SH-SY5Y (cell line): ENCODE measurements around the gene ADAMTS2.

Experiments
- GATA2 ChIP-seq: IDR thresholded peaks from 2 replicates; pipeline ENCODE4 v1.6.1; 2011; ENCODE audit warnings: mild to moderate bottlenecking, low read depth, low read length
- GATA3 ChIP-seq: IDR thresholded peaks from 2 replicates; pipeline ENCODE4 v1.6.1; 2011; ENCODE audit warnings: low read depth, mild to moderate bottlenecking, low read length, moderate library complexity

DNA sequence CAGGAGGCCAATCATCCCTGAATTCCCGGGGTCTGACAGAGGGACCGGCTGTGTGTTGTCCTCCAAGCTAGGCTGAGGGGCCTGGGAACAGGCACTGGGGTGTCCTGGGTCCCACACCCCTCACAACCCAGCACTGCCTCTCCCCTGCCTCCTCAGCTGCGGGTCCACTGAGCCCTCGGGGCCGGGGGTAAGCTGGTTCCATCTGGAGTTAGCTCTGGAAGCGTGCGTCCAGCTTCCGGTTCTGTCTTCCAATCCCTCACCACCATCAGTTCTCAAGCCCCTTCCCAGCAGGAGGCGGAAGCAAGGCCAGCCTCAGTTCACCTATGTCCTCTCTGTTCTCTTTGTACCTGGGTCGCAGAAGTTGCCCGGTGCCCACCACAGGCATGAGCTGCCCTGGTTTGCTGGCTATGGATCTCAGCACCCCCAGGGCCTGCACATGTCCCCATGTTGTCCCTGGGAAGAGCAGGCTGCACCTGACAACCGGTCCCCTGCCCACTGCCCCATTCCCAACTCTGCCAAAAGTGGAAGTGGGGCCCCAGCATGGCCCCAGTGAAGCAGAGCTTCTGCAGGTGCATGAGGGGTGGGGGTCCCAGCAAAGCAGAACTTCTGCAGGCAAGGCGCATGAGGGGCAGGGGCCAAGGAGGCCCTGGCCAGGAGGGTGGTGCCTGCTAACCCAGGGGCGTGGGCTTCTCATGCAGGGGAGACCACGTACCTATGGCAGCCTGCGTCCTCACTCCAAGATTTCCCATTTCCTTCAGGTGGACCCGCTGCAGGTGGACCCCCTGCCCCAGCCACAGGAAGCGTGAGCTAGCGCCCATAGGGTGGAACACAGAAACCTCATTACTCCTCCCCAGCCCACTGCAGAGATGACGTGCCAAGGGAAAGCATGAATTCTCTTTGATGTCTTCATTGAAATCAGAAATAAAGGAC is 173.2 kb downstream of the ADAMTS2 start:
- no peak for TF ChIP-seq GATA2
- TF ChIP-seq GATA3: no peak
